Effector memory CD8-positive, alpha-beta T cell (primary cell): ENCODE results near the gene UTS2.
A peak's percentile ranks its signal among the peaks of the same experiment; 100 is the strongest.

Source experiments
- ATAC-seq: fragments of 150-1000 bp; cut with Tn5 transposase; replicated peaks from 2 replicates; pipeline ENCODE4 v1.10.0; 2021; ENCODE audit warnings: mild to moderate bottlenecking, moderate library complexity
- DNase-seq, 3 experiments: peaks; one replicate each; pipeline ENCODE4 v3.0.0; 2021
- H3K27ac Mint-ChIP-seq, 2 donors: one replicate each; pipeline ENCODE4 v1.8.0; 2022; ENCODE audit warnings: mild to moderate bottlenecking in 2 of 2, mixed read lengths in 2 of 2, moderate library complexity in 2 of 2
- H3K27me3 Mint-ChIP-seq, 2 donors: one replicate each; pipeline ENCODE4 v1.8.0; 2022; ENCODE audit warnings: mixed read lengths in 2 of 2
- H3K36me3 Mint-ChIP-seq: one replicate; pipeline ENCODE4 v1.8.0; 2022; ENCODE audit warnings: mild to moderate bottlenecking, moderate library complexity, mixed read lengths; ENCODE audit not compliant: insufficient read depth
- H3K4me1 Mint-ChIP-seq, 2 donors: one replicate each; pipeline ENCODE4 v1.8.0; 2022; ENCODE audit warnings: low read depth in 2 of 2, mixed read lengths in 2 of 2
- H3K4me3 Mint-ChIP-seq, 2 donors: one replicate each; pipeline ENCODE4 v1.8.0; 2022; ENCODE audit warnings: mild to moderate bottlenecking in 2 of 2, mixed read lengths in 2 of 2, moderate library complexity in 2 of 2
- H3K9me3 Mint-ChIP-seq, 2 donors: one replicate each; pipeline ENCODE4 v1.8.0; 2022; ENCODE audit warnings: mixed read lengths in 2 of 2

The UTS2 gene

GRCh38 chr1:7824701-7825100 is 28.2 kb downstream of the UTS2 start:
- H3K27ac Mint-ChIP-seq: no peak overlapping the region
- no peaks in the 10 kb centered on the region for H3K9me3 Mint-ChIP-seq
- ATAC-seq (no peak), DNase-seq (no peak)
- H3K4me3 Mint-ChIP-seq: no peak overlapping the region
- H3K36me3 Mint-ChIP-seq: peaks cover 43% of the 10 kb centered on the region
- H3K27me3 Mint-ChIP-seq: no peaks in the 10 kb centered on the region
- H3K4me1 Mint-ChIP-seq: peaks cover 5 to 12% of the 10 kb centered on the region in 2 donors

- no peak overlapping the region for H3K4me3 Mint-ChIP-seq
- no peak for ATAC-seq
Measured at GRCh38 chr1:7821282-7821681, 31.6 kb downstream of the UTS2 start.

DNA sequence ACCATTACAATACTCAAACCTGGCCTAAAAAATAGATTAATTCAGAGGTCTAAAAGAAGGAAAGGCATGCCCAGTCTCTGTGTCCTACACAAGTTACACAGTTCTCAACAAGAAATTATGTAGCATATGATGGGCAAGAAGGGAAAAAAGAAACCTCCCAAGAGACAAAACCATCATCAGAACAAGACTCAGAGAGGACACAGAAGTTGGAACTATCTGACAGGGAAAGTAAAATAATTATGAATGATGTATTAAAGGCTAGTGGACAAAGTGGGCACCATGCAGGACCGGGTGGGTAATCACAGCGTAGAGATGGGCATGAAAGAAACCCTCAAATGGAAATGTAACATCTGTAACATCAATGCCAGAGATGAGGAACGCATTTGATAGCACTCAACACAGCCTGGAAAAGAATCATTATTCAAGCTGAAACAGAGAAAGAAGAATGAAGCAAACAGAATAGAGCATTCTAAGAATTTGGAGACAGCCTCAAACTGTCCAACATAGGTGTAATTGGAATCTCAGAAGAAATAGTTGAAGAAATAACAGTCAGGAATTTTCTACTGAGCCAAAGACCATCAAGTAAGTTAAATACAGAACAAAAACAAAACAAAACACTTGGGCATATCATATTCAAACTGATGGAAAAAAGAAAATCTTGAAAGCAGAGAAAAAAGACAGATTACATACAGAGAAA is 39.0 kb downstream of the UTS2 start:
- Mint-ChIP-seq H3K36me3 (peaks cover 12% of the 10 kb centered on the region), H3K9me3 (peaks cover 5 to 16% of the 10 kb centered on the region in 2 donors), H3K27ac (no peak overlapping the region), H3K4me3 (no peak overlapping the region), H3K27me3 (no peaks in the 10 kb centered on the region), H3K4me1 (peaks cover 2 to 5% of the 10 kb centered on the region in 2 donors)
- no peak for ATAC-seq
- DNase-seq: no peak

More at GRCh38 chr1:7821282-7821681, 31.6 kb downstream of the UTS2 start:
- Mint-ChIP-seq H3K4me1 (peaks cover under 1 to 2% of the 10 kb centered on the region in 2 donors), H3K36me3 (peaks cover 25% of the 10 kb centered on the region), H3K9me3 (no peaks in the 10 kb centered on the region), H3K27me3 (no peaks in the 10 kb centered on the region), H3K27ac (peak overlapping the region in 1 of 2 donors; percentile 55)
- DNase-seq: no peak

DNA sequence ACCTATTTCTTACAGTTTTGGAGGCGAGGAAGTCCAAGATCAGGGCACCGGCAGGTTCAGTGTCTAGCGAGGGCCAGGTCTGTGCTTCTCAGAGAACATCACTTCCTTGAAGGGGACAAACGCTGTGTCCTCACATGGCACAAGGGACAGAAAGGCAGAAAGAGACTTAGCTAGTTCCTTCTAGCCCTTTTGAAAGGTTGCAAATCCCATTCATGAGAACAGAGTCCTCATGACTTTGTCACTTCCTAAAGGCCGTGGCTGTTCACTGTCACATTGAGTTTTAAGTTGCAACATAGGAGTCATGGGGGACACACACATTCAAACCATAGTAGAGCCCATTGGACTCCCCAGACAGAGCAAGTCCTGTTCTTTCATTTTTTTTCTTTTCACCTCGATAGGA is 41.4 kb downstream of the UTS2 start:
- Mint-ChIP-seq H3K36me3 (peaks cover 12% of the 10 kb centered on the region), H3K9me3 (peaks cover 5 to 16% of the 10 kb centered on the region in 2 donors), H3K27ac (no peak overlapping the region), H3K27me3 (no peaks in the 10 kb centered on the region), H3K4me3 (no peak overlapping the region), H3K4me1 (peaks cover 2 to 5% of the 10 kb centered on the region in 2 donors)
- no peak for ATAC-seq
- no peak for DNase-seq

GRCh38 chr1:7810395-7810794 is 42.5 kb downstream of the UTS2 start:
- Mint-ChIP-seq H3K4me1 (no peaks in the 10 kb centered on the region), H3K27ac (no peak overlapping the region), H3K4me3 (no peak overlapping the region), H3K9me3 (peaks cover 5 to 16% of the 10 kb centered on the region in 2 donors), H3K36me3 (peaks cover 12% of the 10 kb centered on the region), H3K27me3 (no peaks in the 10 kb centered on the region)
- ATAC-seq: no peak
- no peak for DNase-seq

DNA sequence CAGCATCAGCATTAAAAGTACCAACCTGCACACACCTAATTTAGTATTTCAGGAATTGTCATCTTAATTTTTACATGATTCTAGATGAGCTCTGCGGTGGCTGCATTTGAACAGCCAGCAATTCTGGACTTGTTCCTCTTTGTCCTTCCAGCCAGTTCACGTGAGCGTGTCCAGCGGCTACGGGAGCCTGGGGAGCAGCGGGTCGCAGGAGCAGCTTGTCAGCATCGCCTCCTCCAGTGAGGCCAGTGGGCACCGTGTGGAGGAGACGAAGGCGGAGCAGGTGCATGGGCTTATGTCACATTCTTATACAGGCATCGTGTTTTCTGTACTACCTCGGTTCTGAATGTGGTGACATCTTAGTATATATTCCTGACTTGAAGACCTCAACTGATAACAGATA is 43.1 kb downstream of the UTS2 start:
- H3K27me3 Mint-ChIP-seq: no peaks in the 10 kb centered on the region
- no peak overlapping the region for H3K4me3 Mint-ChIP-seq
- DNase-seq (no peak), ATAC-seq (no peak)
- peaks cover 5 to 16% of the 10 kb centered on the region in 2 donors for H3K9me3 Mint-ChIP-seq
- H3K36me3 Mint-ChIP-seq: peaks cover 18% of the 10 kb centered on the region
- no peaks in the 10 kb centered on the region for H3K4me1 Mint-ChIP-seq
- H3K27ac Mint-ChIP-seq: no peak overlapping the region

DNA sequence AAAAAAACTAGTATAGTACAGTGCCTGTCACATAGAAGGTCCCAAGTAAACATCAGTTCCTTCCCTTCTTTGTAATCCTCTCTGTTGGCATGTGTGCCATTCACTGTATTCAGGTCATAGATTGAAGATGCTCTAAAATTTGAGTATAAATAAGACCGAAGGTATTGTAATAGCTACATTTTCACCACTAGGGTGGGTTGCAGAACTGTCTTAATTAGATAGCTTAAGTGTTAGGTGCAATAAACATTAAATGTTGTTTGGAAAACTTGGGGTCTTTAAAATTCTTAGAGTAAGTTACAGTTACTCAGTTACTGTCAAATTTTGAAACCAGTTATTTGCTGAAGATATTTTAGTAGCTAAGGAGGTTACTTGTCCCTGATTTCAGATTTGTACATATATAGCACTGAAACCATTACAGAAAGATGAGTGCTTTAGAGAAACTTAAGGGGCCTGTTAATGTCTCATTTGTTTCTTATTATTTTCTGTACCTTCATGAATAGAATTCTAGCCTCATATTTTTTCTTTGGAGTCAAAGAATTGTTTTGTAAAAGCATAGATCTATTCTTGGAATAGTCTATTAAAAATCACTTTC is 44.5 kb downstream of the UTS2 start:
- Mint-ChIP-seq H3K4me3 (no peak overlapping the region), H3K27me3 (no peaks in the 10 kb centered on the region), H3K36me3 (peaks cover 30% of the 10 kb centered on the region), H3K27ac (no peak overlapping the region), H3K9me3 (peaks cover 4 to 7% of the 10 kb centered on the region in 2 donors), H3K4me1 (no peaks in the 10 kb centered on the region)
- ATAC-seq: peak; percentile 61
- DNase-seq: no peak

DNA sequence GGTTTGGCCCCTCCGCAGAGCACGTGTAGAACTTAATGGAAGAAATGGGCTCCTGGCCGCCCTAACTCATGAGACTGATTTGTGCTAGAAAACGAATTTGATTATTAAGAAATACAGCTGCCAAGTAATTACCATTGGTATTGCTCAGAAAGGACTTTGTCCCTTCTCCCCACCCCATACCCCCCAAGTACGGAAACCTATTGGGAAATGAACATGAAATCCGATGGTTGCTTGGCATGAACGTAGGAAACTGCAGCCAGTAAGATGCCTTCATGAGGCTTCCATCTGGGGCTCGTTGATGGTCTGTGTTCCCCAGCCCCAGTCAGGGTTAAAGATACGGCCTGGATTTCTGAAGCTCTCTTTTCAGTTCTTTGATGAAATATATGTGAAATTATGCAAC is 47.4 kb downstream of the UTS2 start:
- Mint-ChIP-seq H3K4me1 (no peaks in the 10 kb centered on the region), H3K27ac (peak overlapping the region in 1 of 2 donors; percentile 42), H3K4me3 (no peak overlapping the region), H3K36me3 (peaks cover 41% of the 10 kb centered on the region), H3K27me3 (no peaks in the 10 kb centered on the region), H3K9me3 (no peaks in the 10 kb centered on the region)
- no peak for ATAC-seq
- no peak for DNase-seq
